Stimulated activated CD4-positive, alpha-beta T cell treated with anti-CD3 and anti-CD28 coated beads, Interleukin-1b, Interleukin-23, amount 100 ng/mL, for 24 hours (primary cell): ENCODE results near the gene TEX22.

Experiments
- DNase-seq, 4 experiments: peaks; one replicate each; pipeline ENCODE4 v3.0.0-alpha.2; 2020; ENCODE audit warnings: low read depth in 4 of 4, low spot score in 1 of 4

The TEX22 gene

GRCh38 chr14:105420101-105420973, 22.0 kb downstream of the TEX22 start:
- no peak for DNase-seq

GRCh38 chr14:105420974-105421674, 22.8 kb downstream of the TEX22 start:
- DNase-seq: no peak

- no peak for DNase-seq
Observed at GRCh38 chr14:105421723-105422615, 23.6 kb downstream of the TEX22 start.

- DNase-seq: no peak
Observed at GRCh38 chr14:105422695-105423487, 24.6 kb downstream of the TEX22 start.

GRCh38 chr14:105423488-105424195, 25.3 kb downstream of the TEX22 start:
- DNase-seq: no peak

GRCh38 chr14:105424861-105425260, 26.5 kb downstream of the TEX22 start:
- DNase-seq: no peak

- no peak for DNase-seq
Observed at GRCh38 chr14:105425823-105426247, 27.5 kb downstream of the TEX22 start.

GRCh38 chr14:105426416-105427130, 28.2 kb downstream of the TEX22 start:
- DNase-seq: no peak

GRCh38 chr14:105427412-105427811, 29.1 kb downstream of the TEX22 start:
- DNase-seq: no peak

- no peak for DNase-seq
Observed at GRCh38 chr14:105427936-105428485, 29.7 kb downstream of the TEX22 start.

GRCh38 chr14:105430042-105430441, 31.7 kb downstream of the TEX22 start:
- DNase-seq: no peak

- DNase-seq: no peak
Observed at GRCh38 chr14:105430565-105430964, 32.2 kb downstream of the TEX22 start.

GRCh38 chr14:105431256-105431655, 32.9 kb downstream of the TEX22 start:
- no peak for DNase-seq

- DNase-seq: no peak
Observed at GRCh38 chr14:105432657-105433056, 34.3 kb downstream of the TEX22 start.

GRCh38 chr14:105433161-105433605, 34.8 kb downstream of the TEX22 start:
- DNase-seq: no peak

GRCh38 chr14:105436402-105436801, 38.1 kb downstream of the TEX22 start:
- no peak for DNase-seq

- no peak for DNase-seq
Observed at GRCh38 chr14:105436891-105437722, 38.8 kb downstream of the TEX22 start.
